Raji (cell line): Measurements from ENCODE around the gene PRKN.

ENCODE experiments used
- POLR2A ChIP-seq: IDR thresholded peaks from 2 replicates; pipeline ENCODE4 v1.6.1; 2011; ENCODE audit warnings: low read depth, low read length, control low read depth; ENCODE audit not compliant: insufficient read depth

PRKN gene

DNA sequence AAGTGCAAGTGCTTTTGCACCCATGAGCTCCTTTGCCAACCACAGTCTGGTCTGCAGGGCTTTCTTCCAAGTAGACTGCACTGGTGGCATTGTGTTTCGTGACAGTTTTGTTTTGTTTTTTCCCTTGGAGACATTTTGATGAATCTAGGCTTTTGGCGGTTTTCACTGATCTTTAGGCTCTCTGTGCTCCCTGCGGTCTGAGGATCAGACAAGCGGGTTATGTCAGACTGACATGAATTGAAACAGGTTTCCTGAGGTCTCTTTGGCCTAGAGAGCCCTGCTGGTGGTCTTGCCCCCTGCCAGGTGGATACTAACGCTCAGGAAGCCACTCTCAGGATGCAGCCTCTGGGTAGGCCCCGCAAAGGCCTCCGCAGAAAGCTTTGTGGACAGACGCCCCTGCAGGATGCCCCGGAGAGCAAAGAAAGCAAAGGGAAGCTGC lies 898.3 kb downstream of the PRKN start:
- TF ChIP-seq POLR2A, result no peak

DNA sequence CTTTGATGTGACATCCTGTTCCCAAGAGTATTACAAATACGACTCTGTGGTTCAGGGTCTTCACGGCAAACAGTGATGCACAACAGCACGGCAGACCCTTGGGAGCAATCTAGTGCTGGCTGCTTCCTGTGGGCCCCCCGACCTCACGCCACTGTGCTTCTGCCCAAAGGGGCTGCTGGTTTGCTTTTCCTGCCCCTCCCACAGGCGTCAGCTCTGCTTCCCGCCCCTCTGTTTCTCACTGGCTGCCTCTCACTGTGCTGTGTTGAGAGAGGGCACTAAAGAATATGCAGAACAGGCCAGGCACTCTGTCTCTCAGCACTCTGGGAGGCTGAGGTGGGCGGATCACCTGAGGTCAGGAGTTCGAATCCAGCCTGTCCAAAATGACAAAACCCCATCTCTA lies 899.2 kb downstream of the PRKN start:
- no peak for TF ChIP-seq POLR2A

DNA sequence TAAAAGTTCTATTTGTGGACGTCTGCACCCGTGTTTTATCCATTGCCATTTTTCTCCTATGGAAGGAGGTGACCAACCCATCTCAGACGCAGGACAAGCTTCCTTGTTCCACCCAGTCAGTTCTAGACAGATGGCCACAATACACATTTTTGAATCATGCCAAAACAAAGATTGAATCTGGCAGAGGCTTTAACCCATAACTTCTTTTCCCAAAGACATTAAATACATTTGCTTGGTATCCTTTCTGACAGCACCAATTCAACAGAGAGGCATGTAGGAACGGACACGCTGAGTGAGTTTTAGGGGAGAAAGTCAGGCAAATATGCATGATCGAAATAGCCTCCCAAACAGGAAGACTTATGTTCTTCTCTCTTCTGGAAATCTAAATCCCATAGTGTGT lies 901.1 kb downstream of the PRKN start:
- no peak for TF ChIP-seq POLR2A

DNA sequence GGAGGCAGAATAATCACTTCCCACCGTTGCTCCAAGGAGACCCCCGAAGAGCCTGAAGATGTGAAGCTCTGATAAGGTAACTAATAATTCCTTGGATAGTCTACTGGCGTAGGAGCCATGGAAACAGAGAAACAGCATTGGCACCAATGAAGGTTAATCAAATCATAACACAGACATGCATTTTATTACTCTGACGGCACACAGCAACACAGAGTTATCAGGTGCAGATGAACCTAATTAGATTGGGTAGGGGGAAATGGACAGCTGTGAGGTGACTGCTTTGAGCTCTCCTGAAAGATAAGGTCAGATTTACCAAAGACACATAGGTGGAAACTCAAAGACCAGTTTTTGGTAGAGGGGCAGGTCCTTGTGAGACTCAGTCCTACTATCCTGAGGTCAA lies 909.7 kb downstream of the PRKN start:
- TF ChIP-seq POLR2A, result no peak

DNA sequence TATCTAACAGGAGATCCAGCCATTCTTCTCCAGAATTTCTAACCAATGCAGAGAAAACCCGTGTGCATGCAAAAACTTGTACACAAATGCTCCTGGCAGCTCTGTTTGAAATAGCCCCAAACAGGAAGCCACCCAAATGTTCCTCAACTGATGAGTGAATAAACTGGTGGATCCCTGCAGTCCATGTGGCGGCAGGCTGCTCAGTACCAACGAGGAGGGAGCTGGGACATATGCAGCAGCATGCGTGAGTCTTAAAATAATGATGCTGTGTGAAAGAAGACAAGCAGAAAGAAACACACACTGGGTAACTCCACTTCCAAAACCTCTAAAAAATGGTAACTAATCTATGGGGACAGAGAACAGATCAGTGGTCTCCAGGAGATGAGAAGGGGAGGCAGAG lies 911.6 kb downstream of the PRKN start:
- TF ChIP-seq POLR2A, result no peak

DNA sequence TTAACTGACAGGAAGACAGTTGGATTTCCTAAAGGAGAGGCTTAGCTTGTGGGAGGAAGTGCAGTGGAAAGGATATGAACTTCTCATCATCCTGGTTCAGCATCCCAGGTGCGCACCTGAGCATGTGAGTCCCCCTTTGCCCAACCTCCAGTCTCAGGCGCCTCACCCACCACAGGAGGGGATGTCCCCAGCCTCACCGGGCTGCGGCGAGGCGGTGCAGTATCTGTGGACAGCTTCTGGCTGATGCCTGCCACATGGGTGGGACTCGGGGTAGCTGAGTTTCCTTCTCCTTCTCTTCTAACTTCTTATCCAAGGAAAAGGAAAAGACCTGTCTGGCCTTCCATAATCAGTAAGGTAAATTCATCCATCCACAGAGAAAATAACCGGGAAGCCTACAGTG lies 914.4 kb downstream of the PRKN start:
- no peak for TF ChIP-seq POLR2A

DNA sequence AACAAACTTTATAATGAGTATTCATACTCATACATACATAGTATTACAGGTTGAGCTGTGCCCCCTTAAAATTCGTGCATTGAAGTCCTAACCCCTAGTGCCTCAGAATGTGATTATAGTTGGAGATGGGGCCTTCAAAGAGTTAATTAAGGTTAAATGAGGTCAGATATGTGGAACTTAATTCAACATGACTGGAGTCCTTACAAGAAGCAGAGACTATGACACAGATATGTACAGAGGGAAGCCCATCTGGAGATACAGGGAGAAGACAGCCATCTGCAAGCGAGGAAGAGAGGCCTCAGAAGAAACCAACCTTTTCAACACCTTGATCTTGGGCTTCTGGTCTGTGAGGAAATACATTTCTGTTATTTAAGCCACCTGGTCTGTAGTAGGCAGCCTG lies 917.6 kb downstream of the PRKN start:
- TF ChIP-seq POLR2A, result no peak

DNA sequence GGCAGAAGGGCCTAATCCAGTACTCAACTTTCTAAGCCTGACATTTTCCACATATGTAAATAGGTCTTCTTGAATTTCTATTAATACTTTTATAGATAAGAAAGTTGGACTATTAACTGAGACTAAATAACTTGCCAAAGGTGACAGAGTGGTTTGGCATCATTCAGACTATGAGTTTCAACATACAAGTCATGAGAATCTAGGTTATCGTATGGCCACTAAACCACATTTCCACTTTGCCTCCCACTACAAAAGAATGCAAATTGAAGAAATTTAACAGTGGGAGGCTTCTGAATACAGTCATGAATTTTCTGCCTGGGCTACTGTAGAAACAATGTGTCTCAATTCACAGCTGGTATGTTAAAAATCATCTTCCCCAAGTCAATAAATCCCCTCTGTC lies 922.7 kb downstream of the PRKN start:
- no peak for TF ChIP-seq POLR2A

DNA sequence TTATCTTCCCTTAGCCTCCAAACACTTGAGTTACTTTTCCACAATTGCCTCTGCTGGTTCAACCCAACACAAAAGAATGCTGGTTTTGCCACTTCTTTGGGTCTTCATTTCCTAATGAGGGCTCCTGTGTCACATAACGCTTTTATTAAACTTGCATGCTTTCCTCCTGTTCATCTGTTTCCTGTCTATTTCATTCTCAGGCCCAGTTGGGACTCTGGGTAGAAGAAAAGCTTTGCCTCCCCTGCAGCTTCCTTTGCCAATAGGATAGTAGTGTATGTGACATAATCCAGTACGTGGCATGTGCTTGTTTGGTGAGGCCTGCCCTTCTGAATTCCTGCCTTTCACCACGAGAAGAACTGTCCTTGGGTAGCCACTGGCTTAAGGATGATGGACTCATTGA lies 924.4 kb downstream of the PRKN start:
- no peak for TF ChIP-seq POLR2A

DNA sequence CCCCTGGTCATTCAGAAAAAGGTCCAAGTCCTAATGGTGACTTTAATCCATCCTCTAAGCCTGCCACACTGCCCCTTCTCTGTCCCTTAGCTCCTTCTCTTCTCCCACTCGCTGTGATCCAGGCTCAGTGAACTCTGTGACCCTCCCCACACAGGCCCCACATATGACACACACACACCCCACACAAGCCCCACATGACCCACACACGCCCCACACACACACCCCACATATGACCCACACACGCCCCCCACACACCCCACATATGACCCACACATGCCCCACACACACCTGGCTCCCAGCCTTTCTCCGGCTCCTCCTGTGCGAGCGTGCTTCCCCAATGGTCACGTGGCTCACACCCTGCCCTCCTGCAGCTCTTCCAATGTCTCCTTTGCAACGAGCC lies 925.3 kb downstream of the PRKN start:
- TF ChIP-seq POLR2A, result no peak

DNA sequence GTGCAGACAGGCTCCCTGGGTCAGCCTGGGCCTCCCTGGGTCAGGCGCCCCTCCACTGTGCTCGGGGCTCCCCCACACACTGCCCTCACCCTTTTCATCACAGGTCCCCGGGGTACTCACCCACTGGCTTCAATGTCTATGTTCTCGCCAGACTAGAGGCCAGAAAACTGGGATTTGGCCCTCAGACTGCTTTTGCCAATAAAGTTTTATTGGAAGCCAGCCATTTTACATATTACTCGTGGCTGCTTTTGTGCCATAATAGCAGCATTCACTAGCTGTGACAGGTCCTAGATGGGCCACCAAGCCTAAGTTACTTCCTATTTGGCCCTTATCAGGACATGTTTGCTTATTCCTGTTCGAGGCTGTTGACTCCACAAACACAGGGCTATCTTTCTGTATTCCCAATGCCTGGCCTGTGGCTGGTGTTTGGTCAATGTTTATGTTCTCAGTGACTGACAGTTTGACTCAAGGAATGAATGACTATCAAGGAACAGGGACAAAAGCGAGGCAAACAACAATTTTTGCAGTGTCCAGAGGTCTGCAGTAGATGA lies 928.6 kb downstream of the PRKN start:
- TF ChIP-seq POLR2A, result no peak

DNA sequence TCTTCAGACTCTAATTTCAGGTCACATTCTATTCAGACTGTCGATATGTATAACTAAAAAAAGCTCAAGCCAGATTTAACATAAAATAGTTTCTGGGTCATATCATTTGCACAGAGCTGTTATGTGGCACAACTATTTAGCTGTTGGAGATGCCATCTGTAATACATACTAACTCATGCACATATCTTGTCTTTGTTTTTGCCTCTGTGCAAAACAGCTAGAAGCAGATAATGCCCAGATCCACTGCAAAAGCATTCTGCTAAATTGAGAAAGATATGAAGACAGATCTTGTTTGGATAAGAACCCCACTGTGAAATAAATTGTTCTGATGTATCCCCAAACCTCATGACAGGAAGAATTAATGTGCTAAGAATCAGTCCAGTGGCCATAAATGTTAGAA lies 930.9 kb downstream of the PRKN start:
- no peak for TF ChIP-seq POLR2A

DNA sequence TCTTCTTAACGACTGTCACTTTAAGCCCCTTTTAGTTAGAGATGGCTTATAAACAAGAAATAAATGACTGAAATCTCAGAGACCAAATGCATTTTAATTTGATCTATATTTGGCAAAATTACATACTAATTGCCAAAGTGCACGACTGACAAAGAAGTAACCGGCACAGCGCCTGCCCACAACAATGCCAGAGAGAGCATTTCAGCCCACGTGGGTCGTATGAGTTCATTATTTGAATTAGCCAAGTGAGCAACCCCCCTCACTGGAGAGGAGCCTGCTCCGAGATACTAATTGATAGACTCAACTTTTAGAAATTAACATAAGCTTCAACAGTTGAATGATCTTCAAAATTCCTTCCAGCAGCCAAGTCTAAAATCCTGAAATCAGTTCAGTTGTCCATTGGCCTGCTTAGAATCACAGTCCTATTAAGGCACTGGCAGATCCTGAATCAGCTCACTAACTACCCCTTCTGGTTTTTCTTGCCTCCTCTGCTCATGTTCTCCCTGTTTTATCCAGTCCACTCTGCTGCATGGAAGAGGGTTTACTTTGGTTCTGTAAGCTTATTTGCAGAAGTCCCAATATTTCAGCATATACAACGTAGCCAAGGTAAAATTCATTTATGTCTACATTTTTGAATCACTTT lies 934.6 kb downstream of the PRKN start:
- TF ChIP-seq POLR2A, result no peak

DNA sequence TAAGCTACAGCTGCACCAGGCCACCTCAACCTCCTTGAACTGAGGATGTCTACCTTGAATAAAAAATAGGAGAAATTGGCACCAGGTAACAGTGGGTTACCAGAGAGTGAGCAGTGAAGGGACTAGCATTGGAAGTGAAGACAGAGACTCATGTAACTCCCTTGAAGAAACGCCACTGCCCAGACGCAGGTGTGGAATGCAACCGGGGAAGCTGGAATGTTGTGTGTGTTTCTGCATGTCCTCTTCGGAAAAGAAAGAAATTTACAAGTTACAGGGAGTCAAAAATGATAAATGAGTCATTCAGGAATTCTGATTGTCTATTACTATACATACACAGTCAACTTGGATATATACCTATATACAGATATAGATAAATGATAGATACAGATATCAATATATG lies 939.0 kb downstream of the PRKN start:
- TF ChIP-seq POLR2A, result no peak

DNA sequence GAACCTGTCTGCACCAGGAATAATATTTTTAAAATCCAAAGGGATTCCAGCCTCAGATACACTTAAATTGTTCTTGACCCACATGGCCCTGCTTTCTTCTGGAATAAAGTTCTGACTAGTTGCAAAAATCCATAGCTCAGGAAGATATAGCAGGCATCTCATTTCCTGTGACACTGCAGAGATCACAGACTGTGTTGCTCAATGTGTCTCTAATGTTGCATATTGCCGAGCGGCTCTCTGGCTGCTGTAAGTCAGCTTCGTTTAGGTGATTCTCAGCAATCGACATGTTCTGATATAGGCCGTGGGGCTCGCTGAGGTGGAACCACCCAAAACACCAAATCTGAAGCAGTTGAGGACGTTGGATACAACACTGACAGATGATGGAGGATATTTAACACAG lies 955.4 kb downstream of the PRKN start:
- no peak for TF ChIP-seq POLR2A

DNA sequence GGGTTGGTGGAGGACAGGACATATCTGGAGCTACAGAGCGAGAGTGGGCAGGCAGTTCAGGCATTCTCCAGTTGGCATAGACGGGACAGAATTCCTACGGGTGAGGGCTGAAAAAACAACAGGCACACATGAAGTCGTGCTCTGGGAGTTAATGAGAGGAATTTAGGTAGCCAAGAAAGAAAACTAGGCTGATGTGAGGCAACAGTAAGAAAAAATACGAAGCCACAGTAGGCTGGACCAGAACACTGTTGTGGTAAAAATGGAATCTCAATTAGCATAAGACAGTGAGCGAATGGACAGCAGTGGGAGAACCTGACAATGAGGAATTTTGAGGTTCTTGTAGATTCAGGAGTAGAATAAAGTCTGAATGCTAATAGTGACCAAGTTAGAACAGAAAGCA lies 965.6 kb downstream of the PRKN start:
- no peak for TF ChIP-seq POLR2A

DNA sequence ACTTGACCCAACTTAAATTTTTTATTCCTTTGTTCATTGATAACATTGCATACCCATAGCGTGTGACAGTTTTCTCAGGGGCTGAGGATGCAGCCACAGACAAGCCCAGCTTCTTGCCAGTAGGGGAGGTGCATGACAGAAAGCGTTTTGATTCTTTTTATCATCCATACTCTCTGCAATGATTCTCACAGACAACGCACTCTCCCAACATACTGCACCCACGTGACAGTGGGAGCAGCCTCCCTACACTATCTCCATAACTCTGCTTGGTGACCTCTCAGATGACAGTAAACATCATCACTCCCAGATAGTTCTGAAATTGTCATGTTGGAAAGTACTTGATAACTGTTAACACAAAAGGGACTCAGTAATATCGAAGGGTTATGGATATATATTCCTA lies 972.5 kb downstream of the PRKN start:
- TF ChIP-seq POLR2A, result no peak
